ENCODE data around the gene GNLY. TPM values are rescaled to one million over a fixed set of nuclear protein-coding genes. Genes with fewer than 3 reads are reported as not detected.
"Not testable (repeated sequence)": the region's sequence is repeated elsewhere in the genome, so short reads cannot be mapped to it uniquely, and the experiment has no call there.

The GNLY gene
- total RNA-seq, 1 donor from 2014 or later, result 3.2 TPM

- TF ChIP-seq POLR2AphosphoS5 (IDR thresholded peaks at IDR 0.05; ENCODE audit: insufficient read depth in 1 of 2, low read depth in 1 of 2) (no peak), CTCF (IDR thresholded peaks at IDR 0.05) (no peak), POLR2A (IDR thresholded peaks at IDR 0.05) (no peak)
Observed at GRCh38 chr2:85712849-85713612, 18.9 kb downstream of the GNLY start.

GRCh38 chr2:85713836-85714235, 19.7 kb downstream of the GNLY start:
- Histone ChIP-seq H3K36me3 (no peaks in the 10 kb centered on the region), H3K27me3 (no peaks in the 10 kb centered on the region), H3K4me3 (no peak overlapping the region), H3K4me1 (peaks cover 9% of the 10 kb centered on the region), H3K27ac (no peak overlapping the region), H3K9me3 (no peaks in the 10 kb centered on the region)
- no peak for DNase-seq (ENCODE audit: extremely low spot score in 2 of 2)
- intact Hi-C loops (cut with DNase I), result loop anchor here (10.0 kb wide), 1 partner anchor 371 kb away; no protein-coding TSS in a partner anchor
- TF ChIP-seq POLR2A (IDR thresholded peaks at IDR 0.05) (no peak), POLR2AphosphoS5 (IDR thresholded peaks at IDR 0.05; ENCODE audit: insufficient read depth in 1 of 2, low read depth in 1 of 2) (no peak), CTCF (IDR thresholded peaks at IDR 0.05) (no peak)

More at GRCh38 chr2:85712849-85713612, 18.9 kb downstream of the GNLY start:
- Histone ChIP-seq H3K27me3 (no peaks in the 10 kb centered on the region), H3K4me3 (no peak overlapping the region), H3K36me3 (no peaks in the 10 kb centered on the region), H3K4me1 (peaks cover 9% of the 10 kb centered on the region), H3K9me3 (no peaks in the 10 kb centered on the region), H3K27ac (peak overlapping the region; percentile 38)
- intact Hi-C loops (cut with DNase I), result loop anchor here (10.0 kb wide), 1 partner anchor 372 kb away; no protein-coding TSS in a partner anchor
- peak; percentile 46 to 80 for DNase-seq (ENCODE audit: extremely low spot score in 2 of 2)

- not testable (repeated sequence) for H3K27ac ChIP-seq; H3K4me3 ChIP-seq; DNase-seq (ENCODE audit: extremely low spot score in 2 of 2); H3K9me3 ChIP-seq; H3K4me1 ChIP-seq; H3K36me3 ChIP-seq; H3K27me3 ChIP-seq
- intact Hi-C loops (cut with DNase I), result loop anchor here (10.0 kb wide), 1 partner anchor 370 kb away; no protein-coding TSS in a partner anchor
Observed at GRCh38 chr2:85714421-85714820, 20.3 kb downstream of the GNLY start.

- intact Hi-C loops (cut with DNase I), result loop anchor here (10.0 kb wide), 1 partner anchor 370 kb away; no protein-coding TSS in a partner anchor
- H3K4me3 ChIP-seq, result no peak overlapping the region
- no peaks in the 10 kb centered on the region for H3K9me3 ChIP-seq
- no peak overlapping the region for H3K27ac ChIP-seq
- H3K4me1 ChIP-seq, result peaks cover 9% of the 10 kb centered on the region
- no peaks in the 10 kb centered on the region for H3K36me3 ChIP-seq
- H3K27me3 ChIP-seq, result no peaks in the 10 kb centered on the region
- TF ChIP-seq CTCF (IDR thresholded peaks at IDR 0.05) (no peak), POLR2AphosphoS5 (IDR thresholded peaks at IDR 0.05; ENCODE audit: insufficient read depth in 1 of 2, low read depth in 1 of 2) (no peak), POLR2A (IDR thresholded peaks at IDR 0.05) (no peak)
- DNase-seq (ENCODE audit: extremely low spot score in 2 of 2), result no peak
Observed at GRCh38 chr2:85714841-85715240, 20.7 kb downstream of the GNLY start.

GRCh38 chr2:85716346-85716914, 22.3 kb downstream of the GNLY start:
- no peak for DNase-seq (ENCODE audit: extremely low spot score in 2 of 2)
- TF ChIP-seq POLR2A (IDR thresholded peaks at IDR 0.05), result no peak
- TF ChIP-seq CTCF (IDR thresholded peaks at IDR 0.05), result no peak
- TF ChIP-seq POLR2AphosphoS5 (IDR thresholded peaks at IDR 0.05; ENCODE audit: insufficient read depth in 1 of 2, low read depth in 1 of 2), result no peak

More at GRCh38 chr2:85716346-85716914, 22.3 kb downstream of the GNLY start:
- no peaks in the 10 kb centered on the region for H3K27me3 ChIP-seq
- peaks cover 8% of the 10 kb centered on the region for H3K4me1 ChIP-seq
- intact Hi-C loops (cut with DNase I), result loop anchor here (10.0 kb wide), 1 partner anchor 368 kb away; no protein-coding TSS in a partner anchor
- H3K9me3 ChIP-seq, result no peaks in the 10 kb centered on the region
- no peak overlapping the region for H3K4me3 ChIP-seq
- no peak overlapping the region for H3K27ac ChIP-seq
- no peaks in the 10 kb centered on the region for H3K36me3 ChIP-seq

All from vagina (tissue), 2 donors.